Prostate gland (tissue), 2 donors: Measurements from ENCODE around the gene HTR1D.

Experiments used
- CTCF ChIP-seq, 4 experiments: fragments of 200-600 bp in 2 of 4; fragments of 450-650 bp in 2 of 4; sonication (generic) in 2 of 4; IDR thresholded peaks; 1 replicate in 3 of 4; 2 replicates in 1 of 4; pipeline ENCODE4 v1.5.1; 2016 to 2019; ENCODE audit warnings: antibody characterized with exemption in 4 of 4, mild to moderate bottlenecking in 2 of 4, moderate library complexity in 2 of 4
- POLR2A ChIP-seq: fragments of 450-650 bp; IDR thresholded peaks from one replicate; pipeline ENCODE4 v1.6.1; 2016; ENCODE audit warnings: antibody characterized with exemption, mild to moderate bottlenecking
- POLR2AphosphoS5 ChIP-seq: sonication (generic); formaldehyde crosslinking; IDR thresholded peaks from one replicate; pipeline ENCODE4 v1.6.1; 2017; ENCODE audit warnings: antibody characterized with exemption

DNA sequence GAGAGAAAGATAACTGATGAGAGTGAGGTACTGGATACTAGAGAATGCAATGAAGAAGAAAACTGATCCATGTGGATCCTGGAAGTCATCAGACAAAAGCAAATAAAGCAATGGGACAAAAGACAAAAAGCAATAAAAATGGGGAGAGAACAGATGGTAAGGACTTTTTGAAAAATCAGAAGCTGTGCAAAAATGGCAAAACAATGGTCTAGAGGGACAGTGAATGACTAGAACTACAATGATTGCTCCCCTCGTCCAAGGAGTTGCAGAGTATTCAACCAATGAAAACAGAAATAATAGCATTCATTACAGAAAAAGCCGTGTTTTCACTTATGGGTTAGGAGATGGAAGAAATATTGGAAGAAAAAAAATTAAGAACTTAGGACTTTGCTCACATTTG is 67.2 kb downstream of the HTR1D start:
- TF ChIP-seq POLR2A = no peak
- TF ChIP-seq CTCF (IDR thresholded peaks at IDR 0.05) = no peak
- TF ChIP-seq POLR2AphosphoS5 = no peak
